GM18526 (cell line): ENCODE measurements around the gene SPNS3.

Experiments used
- POLR2A ChIP-seq: IDR thresholded peaks from 3 replicates; pipeline ENCODE4 v1.6.1; 2011; ENCODE audit not compliant: insufficient read length; ENCODE audit errors: extremely low read depth

Gene SPNS3

DNA sequence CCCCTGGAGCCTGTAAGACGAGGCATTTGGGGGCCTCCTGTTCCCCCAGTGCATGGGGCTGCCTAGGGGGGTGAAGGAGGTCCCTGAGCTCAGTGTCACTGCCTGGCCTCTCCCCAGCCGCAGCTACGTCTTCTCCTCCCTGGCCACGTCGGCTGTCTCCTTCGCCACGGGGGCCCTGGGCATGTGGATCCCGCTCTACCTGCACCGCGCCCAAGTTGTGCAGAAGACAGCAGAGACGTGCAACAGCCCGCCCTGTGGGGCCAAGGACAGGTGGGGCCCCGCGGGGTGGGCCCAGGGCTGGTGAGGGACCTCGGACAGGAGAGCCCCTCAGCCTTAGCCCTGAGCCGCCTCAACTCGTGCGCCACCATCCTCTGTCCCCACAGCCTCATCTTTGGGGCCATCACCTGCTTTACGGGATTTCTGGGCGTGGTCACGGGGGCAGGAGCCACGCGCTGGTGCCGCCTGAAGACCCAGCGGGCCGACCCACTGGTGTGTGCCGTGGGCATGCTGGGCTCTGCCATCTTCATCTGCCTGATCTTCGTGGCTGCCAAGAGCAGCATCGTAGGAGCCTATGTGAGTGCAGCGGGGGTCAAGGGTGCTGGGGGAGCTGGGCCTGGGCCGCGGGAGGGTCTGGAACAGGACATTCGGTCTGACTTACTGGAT is 99.3 kb downstream of the SPNS3 start:
- no peak for TF ChIP-seq POLR2A

DNA sequence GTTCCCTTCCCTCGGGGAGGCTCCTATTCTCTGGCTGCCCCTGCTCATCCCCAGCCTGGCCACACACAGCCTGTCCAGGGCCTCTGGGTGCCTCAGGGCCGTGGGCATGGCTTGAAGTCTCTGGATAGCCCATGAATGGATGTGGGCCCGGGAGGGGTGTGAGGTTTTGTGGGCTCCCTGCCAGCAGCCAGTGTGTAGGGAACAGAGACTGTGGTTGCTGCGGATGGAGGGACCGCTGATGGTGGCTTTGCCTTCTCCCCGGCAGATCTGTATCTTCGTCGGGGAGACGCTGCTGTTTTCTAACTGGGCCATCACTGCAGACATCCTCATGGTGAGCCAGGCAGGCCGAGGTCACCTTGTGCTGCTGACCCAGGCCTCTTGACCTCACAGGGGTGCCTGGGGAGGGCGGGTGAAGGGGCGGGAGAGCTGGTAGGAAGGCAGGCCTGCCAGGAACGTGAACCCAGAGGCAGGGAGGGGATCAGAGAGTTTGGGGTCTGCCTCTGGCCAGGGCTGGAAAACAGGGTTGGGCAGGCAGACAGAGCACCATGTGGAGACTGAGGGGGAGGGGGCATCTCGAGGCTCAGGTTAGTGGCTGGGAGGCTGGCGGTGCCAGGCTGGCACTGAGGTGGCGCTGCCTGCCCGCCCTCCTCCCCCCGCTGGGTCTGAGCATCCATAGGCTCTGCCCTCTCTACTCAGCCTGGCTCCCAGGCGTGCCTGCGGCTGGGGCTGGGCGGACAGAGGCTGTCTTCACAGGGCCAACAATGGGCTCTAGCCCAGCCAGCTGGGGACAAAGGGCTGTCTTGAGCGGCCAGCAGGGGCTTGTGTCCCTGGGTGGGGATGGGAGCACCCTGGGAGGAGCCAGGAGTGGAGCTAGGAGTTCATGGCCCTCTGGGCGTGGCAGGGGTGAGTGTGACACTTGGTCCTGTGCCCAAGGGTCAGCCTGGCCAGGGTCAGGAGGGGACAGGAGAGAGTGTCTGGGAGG is 100.1 kb downstream of the SPNS3 start:
- no peak for TF ChIP-seq POLR2A

- no peak for TF ChIP-seq POLR2A
Observed at GRCh38 chr17:4534515-4534914, 100.8 kb downstream of the SPNS3 start.

- TF ChIP-seq POLR2A: no peak
Observed at GRCh38 chr17:4534928-4535666, 101.4 kb downstream of the SPNS3 start.

- no peak for TF ChIP-seq POLR2A
Observed at GRCh38 chr17:4535667-4536258, 102.0 kb downstream of the SPNS3 start.

DNA sequence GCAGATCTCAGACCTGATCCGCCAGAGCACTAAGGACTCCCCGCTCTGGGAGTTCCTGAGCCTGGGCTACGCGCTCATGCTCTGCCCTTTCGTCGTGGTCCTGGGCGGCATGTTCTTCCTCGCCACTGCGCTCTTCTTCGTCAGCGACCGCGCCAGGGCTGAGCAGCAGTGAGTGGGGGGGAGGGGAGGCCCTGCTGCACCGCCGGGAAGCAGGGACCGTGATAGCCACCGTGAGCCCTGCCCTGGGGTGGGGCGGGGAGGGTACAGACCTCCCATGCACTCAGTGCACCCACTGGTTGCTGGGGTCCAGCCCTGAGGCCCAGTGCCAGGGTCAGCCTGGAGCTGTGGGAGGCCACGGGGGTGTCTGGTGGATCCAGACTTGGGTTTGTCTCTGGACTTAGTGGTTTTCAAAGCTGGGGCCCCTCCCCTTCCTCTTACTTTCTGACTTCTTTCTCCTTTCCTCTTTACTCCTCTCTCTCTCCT is 102.6 kb downstream of the SPNS3 start:
- TF ChIP-seq POLR2A: no peak

GRCh38 chr17:4536742-4537411 is 103.1 kb downstream of the SPNS3 start:
- no peak for TF ChIP-seq POLR2A
